DMS114 treated with DMSO at 0.1 percent for 48 hours (cell line): ENCODE data around the gene TMEM59L.

Experiments
- DNase-seq: peaks from one replicate; lab custom pipeline; 2025; ENCODE audit not compliant: unreplicated experiment; lab: John Stamatoyannopoulos, UW

The TMEM59L gene

DNA sequence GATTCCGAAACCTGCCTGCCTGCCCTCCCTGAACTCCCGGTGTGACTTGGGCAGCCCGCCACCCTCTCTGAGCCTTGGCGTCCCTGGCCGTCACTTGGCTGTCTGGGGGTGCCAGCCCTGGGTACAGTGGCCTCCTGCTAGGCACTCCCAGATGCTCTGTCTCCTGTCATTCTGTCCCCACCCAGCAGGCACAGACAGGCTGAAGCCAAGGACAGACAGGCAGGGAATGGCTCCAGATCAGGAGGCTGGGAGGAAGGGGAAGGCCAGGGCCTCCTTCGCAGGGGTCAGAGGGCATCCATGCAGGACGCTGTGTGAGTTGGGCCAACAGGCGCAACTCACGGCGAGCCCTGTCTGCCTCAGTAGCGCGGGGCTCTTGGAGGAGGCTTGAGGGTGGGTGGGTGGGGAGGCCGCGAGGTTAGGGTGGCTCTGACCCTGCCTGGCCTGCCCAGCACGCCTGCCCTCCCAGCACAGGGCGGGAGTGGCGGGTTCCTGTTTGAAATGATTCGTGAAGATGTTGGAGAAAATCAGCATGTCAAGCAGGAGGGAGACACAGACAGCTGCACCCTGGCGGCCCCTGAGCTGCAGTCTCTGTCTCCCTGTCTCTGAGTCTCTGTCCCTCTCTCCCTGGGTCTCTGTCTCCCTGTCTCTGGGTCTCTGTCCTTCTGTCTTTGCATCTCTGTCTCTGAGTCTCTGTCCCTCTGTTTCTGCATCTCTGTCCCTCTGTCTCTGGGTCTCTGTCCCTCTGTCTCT lies 43.8 kb downstream of the TMEM59L start:
- no peak for DNase-seq

DNA sequence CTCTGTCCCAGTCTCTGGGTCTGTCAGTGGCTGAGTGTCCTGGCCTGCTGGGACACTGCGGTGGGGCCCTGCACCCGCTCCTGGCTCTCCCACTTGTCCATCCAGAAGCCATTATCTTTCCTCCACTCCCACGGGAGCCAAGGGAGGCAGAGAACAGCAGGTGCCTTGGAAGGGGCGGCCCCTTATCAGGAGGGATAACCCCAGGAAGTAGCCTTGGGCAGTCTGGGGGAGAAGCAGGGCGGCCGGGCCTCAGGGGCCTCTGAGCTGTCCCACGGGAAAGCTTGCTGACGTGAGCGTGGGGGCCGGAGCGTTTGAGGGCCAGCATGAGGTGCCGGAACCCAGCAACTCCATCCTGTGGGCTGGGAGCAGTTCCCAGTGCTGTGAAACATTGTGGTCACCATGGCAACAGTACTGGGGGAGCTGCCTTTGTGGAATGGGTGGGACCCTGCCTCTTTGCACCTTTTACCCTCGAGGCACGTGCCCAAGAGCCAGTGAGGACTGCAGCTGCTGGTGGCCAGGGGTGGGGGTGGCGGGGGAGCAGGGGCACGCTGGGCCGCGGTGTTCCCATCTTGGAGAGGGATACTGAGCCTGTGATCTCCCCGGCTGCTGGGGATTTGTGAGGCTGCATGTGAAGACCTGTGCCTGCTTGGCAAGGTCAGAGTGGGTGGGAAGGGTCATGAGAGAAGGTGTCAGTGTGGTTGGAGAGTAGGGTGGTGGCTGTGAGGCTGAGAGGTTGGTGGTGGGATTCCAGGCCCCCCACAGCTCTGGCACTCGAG lies 45.1 kb downstream of the TMEM59L start:
- no peak for DNase-seq

DNA sequence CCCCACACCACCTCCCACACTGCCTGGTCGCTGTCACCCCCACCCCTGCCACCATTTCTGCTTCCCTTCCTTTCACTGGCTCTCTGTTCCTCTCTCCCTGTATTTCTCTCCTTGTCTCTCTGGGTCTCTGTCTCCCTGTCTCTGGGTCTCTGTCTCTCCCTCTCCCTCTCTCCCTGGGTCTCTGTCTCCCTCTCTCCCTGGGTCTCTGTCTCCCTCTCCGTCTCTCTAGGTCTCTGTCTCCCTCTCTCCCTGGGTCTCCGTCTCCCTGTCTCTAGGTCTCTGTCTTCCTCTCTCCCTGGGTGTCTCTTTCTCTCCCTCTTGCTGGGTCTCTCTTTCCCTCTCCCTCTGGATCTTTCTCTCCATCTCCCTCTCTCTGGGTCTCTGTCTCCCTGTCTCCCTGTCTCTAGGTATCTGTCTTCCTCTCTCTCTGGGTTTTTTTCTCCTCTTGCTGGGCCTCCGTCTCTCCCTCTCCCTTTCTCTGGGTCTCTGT lies 45.7 kb downstream of the TMEM59L start:
- DNase-seq: no peak

DNA sequence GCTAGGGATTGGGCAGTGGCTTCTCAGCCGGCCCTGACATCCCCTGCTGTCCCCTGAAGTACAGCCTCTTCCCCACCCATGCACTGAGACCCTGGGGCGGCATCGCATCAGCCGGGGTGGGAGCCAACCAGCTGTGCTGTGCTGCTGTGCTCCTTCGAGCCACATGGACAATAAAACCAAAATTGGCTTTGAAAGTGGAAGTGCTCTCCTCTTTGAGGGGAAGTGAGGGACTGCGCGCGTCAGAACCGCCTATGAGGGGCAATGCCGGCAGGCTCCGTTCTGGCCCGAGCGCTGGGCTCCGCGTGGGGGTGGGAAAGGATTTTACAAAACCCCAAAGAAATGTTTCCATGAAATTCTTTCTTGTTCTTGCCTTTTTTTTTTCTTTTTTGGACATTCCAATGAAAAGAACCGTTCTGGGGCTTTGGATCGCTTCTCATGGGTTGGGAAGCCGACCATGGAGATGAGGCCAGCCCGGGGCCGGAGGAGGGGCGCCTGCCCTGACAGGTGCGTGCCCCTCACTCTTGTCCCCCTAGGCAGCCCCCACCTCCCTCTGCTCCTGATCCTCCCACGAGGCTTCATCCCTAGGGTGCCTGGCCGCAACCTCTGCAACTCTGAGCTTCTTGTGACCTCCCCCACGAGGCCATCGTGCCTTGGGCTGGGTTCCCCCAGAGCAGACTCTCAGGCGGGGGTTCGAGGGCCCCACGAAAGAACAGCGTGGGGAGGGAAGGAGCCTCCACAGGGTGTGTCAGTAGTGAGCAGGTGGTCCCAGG lies 46.8 kb downstream of the TMEM59L start:
- DNase-seq: no peak

DNA sequence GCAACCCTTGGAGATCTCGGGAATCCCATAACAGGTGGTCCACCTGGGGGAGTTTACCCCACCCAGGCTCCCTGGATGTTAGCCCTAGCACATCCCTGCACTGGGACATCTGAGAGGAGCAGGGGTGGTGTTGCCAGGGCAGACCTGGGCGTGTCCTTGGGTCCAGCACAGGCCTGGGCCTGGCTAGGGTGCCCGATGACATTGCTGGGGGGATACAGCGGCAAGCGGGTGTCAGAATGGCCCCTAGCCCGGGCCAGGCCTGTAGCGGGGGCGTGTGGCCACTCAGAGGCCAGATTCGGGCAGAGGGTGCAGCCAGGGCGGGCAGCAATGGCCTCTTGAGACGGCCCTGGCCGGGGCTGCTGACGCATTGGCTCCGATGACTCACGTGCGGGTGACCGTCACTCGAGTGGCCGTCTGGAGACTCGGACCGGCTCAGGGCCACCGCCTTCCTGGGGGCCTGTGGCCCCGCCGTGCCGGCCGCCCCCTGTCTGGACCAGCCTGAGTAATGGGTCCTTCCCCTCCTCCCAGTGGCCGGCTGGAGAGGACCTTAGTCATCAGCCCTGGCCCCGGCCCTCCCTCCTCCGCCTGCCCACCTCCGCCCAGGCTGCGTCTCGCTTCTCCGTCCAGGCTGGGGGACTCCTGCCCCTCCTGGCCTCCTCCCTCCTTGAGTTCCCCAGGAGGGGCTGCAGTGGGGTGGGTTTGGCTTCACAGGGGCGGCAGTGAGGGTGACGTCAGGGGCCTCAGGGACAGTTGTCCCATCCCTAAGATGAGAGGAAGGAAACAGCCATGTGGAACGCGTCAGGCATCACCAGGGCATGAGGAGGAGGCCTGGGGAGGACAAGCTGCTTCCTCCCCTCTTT lies 47.6 kb downstream of the TMEM59L start:
- no peak for DNase-seq

DNA sequence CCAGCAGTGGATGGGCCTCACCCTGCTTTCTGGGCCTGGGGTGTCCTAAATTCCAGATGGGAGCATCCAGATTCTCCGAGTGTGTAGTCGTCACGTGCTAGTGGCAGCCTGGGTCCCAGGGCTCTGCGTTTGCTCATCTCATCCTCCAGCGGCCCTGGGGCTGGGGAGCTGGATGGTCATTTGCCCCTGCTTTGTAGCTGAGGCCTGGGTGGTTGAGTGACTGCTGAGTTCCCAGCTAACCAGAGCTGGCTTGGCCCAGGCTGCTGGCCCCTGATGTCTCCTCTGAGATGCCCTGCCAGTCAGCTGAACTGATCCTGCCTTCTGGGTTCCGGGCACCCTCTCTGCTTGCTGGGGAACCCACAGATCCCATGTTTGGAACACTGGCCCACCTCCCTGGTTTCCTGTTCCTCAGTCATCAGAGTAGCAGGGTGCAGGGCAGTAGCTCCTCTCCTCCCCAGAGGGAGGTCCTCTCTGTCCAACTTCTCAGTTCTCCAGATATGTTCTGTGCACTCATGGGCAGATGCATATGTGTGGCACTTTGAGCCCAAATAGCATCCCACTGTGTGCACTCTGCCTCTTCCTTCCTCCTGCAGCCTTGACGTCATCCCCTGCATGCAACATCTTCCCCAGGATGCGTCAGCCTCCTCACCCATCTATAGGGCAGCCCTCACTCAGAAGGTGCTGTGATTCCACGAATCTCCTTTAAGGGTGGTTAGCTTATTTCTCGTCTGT lies 48.4 kb downstream of the TMEM59L start:
- no peak for DNase-seq

DNA sequence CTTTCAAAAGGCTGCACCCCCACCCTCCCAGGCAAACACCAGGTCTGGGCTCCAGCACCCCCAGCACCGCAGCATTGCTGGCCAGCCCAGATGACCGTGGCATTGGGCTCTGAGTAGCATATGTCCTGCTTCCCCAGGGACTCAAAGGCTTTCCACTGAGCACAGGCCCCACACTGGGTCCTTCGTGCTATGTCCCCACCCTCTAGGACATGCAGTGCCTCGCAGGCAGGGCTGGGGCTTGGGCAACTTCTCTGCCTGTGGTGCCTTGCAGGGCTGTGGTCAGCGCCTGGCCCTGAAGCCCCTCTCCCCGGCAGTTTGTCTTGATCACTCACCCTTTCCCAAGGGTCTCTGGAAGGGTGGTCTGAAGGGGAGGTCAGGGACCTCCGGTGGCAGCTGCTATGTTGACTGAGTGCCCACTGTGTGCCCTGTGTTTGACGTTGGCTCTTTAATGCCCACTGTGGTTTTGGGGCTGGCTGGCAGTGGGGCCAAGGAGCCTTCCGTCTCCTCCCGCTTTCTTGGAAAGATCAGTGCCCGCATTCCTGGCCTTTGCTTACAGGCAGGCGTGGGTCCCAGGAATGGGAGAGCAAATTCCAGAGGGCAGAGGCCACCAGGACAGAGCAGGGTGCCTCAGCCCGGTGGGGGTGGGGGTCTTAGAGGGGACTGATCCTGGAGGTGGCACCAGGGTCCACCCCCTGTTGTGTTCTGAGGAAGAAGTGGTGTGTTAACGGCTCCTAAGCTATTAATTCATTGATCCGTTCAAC lies 50.5 kb downstream of the TMEM59L start:
- no peak for DNase-seq

DNA sequence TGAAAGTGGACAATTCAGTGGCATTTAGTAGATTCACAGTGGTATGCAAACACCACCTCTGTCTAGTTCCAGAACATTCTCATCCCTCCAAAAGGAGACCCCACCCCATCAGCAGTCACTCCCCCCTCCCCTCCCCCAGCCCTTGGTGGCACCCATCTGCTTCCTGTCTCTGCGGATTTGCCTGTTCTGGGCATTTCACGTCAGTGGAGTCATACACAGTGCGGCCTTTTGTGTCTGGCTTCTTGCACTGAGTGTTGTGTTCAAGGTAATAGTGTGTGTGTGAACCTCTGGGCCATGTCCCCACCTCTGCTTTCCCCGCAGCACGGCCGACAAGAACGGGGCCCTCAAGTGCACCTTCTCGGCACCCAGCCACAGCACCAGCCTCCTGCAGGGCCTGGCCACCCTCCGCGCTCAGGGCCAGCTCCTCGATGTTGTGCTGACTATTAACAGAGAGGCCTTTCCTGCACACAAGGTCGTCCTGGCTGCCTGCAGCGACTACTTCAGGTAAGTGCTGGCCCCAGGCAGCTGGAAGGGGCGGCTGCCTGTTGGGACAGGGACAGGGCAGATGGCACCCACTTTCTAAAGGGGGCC lies 51.4 kb downstream of the TMEM59L start:
- no peak for DNase-seq

DNA sequence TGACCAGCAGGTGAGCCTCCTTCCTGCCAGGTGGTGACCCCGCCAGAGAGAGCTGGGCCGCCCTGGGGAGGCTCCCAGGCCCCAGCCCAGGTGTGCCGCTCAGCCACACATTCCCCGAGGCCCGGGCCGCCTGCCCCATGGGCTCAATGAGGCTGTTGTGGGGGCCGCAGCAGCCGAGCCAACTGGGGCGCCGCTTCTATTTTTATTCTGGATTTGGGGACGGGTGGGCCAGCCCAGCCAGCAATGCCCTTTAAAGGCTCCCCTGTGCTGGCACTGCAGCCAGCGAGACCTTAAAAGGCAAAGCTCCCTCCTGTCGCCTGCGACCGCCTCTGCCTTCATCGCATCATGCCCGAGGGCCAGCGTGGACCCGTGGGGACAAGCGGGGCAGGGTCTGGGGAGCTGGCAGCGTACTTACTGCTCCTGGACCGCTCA lies 53.1 kb downstream of the TMEM59L start:
- DNase-seq: no peak

DNA sequence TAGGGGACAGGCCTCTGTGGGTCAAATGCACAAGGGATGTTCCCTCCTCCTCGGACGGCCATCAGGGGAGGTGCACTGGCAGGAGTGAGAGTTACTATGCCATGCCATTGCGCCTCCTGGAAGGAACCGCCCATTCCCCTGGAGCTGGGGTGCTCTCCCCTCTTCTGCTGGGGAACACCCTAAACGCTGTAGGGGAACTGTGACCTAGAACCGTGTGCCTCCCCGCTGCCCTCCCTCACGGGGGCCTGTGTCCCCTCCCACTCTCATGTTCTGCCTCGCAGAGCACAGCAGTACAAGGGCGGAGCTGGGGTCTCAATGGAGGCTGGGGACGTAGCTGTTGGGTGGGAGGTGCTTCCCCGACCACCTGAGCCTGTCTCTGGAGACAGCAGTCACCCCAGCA lies 53.6 kb downstream of the TMEM59L start:
- no peak for DNase-seq

DNA sequence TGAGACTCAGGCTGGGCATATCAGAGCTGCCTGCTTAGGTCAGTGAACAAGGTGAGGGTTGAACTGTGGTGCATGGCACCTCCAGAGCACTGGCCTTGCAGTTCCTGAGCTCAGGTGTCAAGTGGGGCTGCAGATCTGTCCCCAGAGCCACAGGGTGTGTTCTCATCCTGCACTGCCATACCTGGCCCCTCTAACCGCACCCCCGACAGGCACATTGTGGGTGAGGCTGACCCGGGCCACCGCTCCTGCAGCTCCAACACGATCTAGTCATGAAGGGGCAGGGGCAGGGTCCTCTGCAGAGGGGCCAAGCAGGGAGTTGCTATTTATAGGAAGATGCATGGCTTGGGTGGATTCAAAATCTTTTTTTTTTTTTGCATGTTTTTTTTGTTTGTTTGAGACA lies 54.1 kb downstream of the TMEM59L start:
- DNase-seq: no peak

DNA sequence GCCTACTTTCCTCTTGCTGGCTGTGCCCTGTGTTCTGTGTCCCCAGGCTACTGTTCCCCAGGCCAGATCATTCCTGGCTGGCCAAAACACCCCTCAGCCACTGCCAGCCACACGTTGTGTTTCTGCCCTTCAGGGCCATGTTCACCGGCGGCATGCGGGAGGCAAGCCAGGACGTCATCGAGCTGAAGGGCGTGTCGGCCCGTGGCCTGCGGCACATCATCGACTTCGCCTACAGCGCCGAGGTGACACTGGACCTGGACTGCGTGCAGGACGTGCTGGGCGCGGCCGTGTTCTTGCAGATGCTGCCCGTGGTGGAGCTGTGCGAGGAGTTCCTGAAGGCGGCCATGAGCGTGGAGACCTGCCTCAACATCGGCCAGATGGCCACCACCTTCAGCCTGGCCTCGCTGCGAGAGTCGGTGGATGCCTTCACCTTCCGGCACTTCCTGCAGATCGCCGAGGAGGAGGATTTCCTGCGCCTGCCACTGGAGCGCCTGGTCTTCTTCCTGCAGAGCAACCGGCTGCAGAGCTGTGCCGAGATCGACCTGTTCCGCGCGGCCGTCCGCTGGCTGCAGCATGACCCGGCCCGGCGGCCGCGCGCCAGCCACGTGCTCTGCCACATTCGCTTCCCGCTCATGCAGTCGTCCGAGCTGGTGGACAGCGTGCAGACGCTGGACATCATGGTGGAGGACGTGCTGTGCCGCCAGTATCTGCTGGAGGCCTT lies 55.0 kb downstream of the TMEM59L start:
- no peak for DNase-seq

DNA sequence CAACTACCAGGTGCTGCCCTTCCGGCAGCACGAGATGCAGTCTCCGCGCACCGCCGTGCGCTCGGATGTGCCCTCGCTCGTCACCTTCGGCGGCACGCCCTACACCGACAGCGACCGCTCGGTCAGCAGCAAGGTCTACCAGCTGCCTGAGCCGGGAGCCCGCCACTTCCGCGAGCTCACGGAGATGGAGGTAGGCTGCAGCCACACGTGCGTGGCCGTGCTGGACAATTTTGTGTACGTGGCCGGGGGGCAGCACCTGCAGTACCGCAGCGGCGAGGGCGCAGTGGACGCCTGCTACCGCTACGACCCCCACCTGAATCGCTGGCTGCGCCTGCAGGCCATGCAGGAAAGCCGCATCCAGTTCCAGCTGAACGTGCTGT lies 55.6 kb downstream of the TMEM59L start:
- no peak for DNase-seq

DNA sequence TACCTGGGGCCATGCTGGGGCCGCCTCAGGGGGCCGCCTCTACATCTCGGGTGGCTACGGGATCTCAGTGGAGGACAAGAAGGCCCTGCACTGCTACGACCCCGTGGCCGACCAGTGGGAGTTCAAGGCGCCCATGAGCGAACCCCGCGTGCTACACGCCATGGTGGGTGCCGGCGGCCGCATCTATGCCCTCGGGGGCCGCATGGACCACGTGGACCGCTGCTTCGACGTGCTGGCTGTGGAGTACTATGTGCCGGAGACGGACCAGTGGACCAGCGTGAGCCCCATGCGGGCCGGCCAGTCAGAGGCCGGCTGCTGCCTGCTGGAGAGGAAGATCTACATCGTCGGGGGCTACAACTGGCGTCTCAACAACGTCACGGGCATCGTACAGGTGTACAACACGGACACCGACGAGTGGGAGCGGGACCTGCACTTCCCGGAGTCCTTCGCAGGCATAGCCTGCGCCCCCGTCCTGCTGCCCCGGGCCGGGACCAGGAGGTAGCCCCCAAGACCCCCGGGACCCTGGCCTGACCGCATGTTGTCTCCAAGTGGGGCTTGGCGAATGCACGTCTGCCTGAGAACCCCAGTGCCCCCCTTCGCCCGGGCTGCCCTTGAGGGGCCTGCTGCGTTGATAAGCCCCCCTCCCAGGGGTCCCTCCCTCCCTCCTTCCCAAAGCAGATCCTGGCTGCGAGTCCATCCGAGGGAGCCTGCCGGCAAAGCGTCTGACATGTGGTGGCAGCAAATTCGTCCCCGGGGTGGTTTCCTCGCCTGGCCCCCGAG lies 56.3 kb downstream of the TMEM59L start:
- no peak for DNase-seq

DNA sequence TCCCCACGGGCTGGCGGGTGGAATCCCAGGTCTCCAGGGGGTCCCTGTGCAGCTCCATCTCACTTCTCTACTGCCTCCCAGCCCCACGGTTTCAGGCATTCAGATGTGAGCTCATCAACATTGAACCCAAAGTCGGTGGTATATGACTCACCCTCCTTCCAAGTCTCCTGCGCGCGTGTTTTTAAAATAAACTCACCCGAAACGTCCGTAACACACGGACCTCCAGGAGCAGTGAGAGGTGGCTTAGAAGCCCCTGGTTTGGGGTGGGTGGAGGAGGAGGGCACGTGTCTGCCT lies 56.8 kb downstream of the TMEM59L start:
- DNase-seq: no peak

DNA sequence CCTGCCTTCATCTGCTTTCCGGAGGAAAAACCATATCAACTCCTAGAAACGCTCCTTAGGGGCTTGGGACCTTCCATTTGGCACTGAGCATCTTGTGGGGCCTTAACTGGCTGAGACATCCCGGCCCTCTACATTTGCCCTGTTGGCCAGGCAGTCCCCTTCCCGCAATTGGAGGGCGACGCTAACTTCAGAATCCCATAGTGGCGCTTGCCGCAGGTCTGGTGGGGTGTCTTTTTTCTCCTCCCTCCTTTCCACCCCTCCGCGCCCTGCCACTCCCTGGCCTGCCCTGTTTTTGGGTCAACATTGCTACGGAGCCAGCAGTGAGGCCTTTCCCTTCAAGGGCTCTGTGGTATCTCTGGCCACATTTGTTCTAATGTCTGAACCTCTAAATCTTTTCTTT lies 57.2 kb downstream of the TMEM59L start:
- no peak for DNase-seq

DNA sequence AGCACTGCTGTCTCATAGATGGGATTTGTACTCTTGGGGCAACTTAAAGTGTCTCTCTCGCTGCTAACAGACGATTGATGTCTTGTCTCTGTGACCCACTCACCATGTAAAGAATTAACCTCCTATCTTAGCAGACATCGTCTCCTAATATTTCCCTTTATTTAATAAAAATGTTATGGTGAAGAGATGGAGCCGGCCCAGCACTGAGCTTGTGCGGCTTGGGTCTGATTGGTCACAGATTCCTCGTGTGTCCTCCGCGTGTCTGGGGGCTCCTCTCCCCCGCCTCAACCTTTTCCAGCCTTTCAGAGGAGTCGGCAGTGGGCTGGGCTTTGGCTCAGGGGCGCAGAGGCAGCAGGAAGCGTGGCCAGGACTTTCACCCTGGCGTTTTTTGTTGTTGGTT lies 57.6 kb downstream of the TMEM59L start:
- no peak for DNase-seq
